NCI-H1436 treated with DMSO at 0.1 percent for 48 hours (cell line): ENCODE results near the gene RAPGEF2.
"Not testable (repeated sequence)": the region's sequence is repeated elsewhere in the genome, so short reads cannot be mapped to it uniquely, and the experiment has no call there.

Experiments used
- DNase-seq: peaks from one replicate; lab custom pipeline; 2025; lab: John Stamatoyannopoulos, UW

Gene RAPGEF2

GRCh38 chr4:159097785-159098184, 5.1 kb upstream of the RAPGEF2 start:
- DNase-seq = no peak

GRCh38 chr4:159098482-159099127, 4.3 kb upstream of the RAPGEF2 start:
- peak; percentile 42 for DNase-seq

- DNase-seq = no peak
These were observed 774 bp upstream of the RAPGEF2 start for GRCh38 chr4:159101988-159102621.

GRCh38 chr4:159103384-159103990, 608 bp downstream of the RAPGEF2 start:
- no peak for DNase-seq

- DNase-seq = no peak
These were observed 2.0 kb downstream of the RAPGEF2 start for GRCh38 chr4:159104694-159105414.

- no peak for DNase-seq
These were observed 2.9 kb downstream of the RAPGEF2 start for GRCh38 chr4:159105761-159106243.

- no peak for DNase-seq
These were observed 3.8 kb downstream of the RAPGEF2 start for GRCh38 chr4:159106636-159107035.

GRCh38 chr4:159107203-159107925, 4.5 kb downstream of the RAPGEF2 start:
- no peak for DNase-seq

GRCh38 chr4:159108124-159108523, 5.2 kb downstream of the RAPGEF2 start:
- DNase-seq = no peak

GRCh38 chr4:159110961-159111360, 8.1 kb downstream of the RAPGEF2 start:
- DNase-seq = no peak

- no peak for DNase-seq
These were observed 8.5 kb downstream of the RAPGEF2 start for GRCh38 chr4:159111416-159111815.

- DNase-seq = not testable (repeated sequence)
These were observed 10.5 kb downstream of the RAPGEF2 start for GRCh38 chr4:159113366-159113765.

- not testable (repeated sequence) for DNase-seq
These were observed 13.2 kb downstream of the RAPGEF2 start for GRCh38 chr4:159116098-159116497.

- DNase-seq = not testable (repeated sequence)
These were observed 13.8 kb downstream of the RAPGEF2 start for GRCh38 chr4:159116693-159117092.

GRCh38 chr4:159117564-159117963, 14.7 kb downstream of the RAPGEF2 start:
- no peak for DNase-seq

- DNase-seq = no peak
These were observed 15.1 kb downstream of the RAPGEF2 start for GRCh38 chr4:159117968-159118367.

- no peak for DNase-seq
These were observed 18.5 kb downstream of the RAPGEF2 start for GRCh38 chr4:159121371-159121770.

GRCh38 chr4:159126716-159127115, 23.8 kb downstream of the RAPGEF2 start:
- no peak for DNase-seq

GRCh38 chr4:159127745-159128518, 25.1 kb downstream of the RAPGEF2 start:
- DNase-seq = no peak

GRCh38 chr4:159129814-159130550, 27.1 kb downstream of the RAPGEF2 start:
- no peak for DNase-seq
